ENCODE measurements around the gene KLHDC3.

DNA sequence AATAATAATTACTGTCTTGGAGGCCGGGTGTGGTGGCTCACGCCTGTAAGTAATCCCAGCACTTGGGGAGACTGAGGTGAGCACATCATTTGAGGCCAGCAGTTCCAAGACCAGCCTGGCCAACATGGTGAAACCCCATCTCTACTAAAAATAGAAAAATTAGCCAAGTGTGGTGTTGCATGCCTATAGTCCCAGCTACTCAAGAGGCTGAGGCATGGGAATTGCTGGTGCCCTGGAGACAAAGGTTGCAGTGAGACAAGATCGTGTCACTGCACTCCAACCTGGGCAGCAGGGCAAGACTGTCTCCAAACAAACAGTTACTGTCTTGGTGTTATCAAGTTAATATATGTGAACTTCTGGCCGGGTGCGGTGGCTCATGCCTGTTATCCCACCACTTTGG, 12.3 kb downstream of the KLHDC3 start:
- TF ChIP-seq EZH2 (IDR thresholded peaks at IDR 0.05; ENCODE audit: borderline replicate concordance) (no peak), EZH2phosphoT487 (IDR thresholded peaks at IDR 0.05; ENCODE audit: low read depth, severe bottlenecking, unreplicated experiment) (no peak)
- TF ChIP-seq, protein P1, sequence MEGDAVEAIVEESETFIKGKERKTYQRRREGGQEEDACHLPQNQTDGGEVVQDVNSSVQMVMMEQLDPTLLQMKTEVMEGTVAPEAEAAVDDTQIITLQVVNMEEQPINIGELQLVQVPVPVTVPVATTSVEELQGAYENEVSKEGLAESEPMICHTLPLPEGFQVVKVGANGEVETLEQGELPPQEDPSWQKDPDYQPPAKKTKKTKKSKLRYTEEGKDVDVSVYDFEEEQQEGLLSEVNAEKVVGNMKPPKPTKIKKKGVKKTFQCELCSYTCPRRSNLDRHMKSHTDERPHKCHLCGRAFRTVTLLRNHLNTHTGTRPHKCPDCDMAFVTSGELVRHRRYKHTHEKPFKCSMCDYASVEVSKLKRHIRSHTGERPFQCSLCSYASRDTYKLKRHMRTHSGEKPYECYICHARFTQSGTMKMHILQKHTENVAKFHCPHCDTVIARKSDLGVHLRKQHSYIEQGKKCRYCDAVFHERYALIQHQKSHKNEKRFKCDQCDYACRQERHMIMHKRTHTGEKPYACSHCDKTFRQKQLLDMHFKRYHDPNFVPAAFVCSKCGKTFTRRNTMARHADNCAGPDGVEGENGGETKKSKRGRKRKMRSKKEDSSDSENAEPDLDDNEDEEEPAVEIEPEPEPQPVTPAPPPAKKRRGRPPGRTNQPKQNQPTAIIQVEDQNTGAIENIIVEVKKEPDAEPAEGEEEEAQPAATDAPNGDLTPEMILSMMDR (IDR thresholded peaks at IDR 0.05; ENCODE audit: poor library complexity): no peak
